ENCODE results near the gene TMPRSS3. TPM values are rescaled to one million over a fixed set of nuclear protein-coding genes. Genes with fewer than 3 reads are reported as not detected.

Gene TMPRSS3
- polyA plus RNA-seq, 1 experiment: not detected

- Histone ChIP-seq H3K27ac (ENCODE audit: low read depth, low read length) (no peak overlapping the region), H3K27me3 (ENCODE audit: control insufficient read depth, insufficient read depth, low read length) (peaks cover 10% of the 10 kb centered on the region), H3K4me3 (ENCODE audit: low read depth, low read length) (no peak overlapping the region), H3K9me3 (ENCODE audit: control insufficient read depth, insufficient read depth, low read length) (no peaks in the 10 kb centered on the region)
- CTCF ChIA-PET: no interaction called here
- no peak for DNase-seq (ENCODE audit: low read depth, low spot score)
- no peak for TF ChIP-seq CTCF (IDR thresholded peaks at IDR 0.05; ENCODE audit: low read depth, low read length)
- POLR2A ChIA-PET: no interaction called here
These were observed 63.1 kb downstream of the TMPRSS3 start for GRCh38 chr21:42332557-42333317.

GRCh38 chr21:42331660-42332059 is 64.2 kb downstream of the TMPRSS3 start:
- ChIA-PET CTCF (no interaction called here), POLR2A (no interaction called here)

GRCh38 chr21:42330380-42331371 is 65.2 kb downstream of the TMPRSS3 start:
- TF ChIP-seq CTCF (IDR thresholded peaks at IDR 0.05; ENCODE audit: low read depth, low read length): no peak
- Histone ChIP-seq H3K27me3 (ENCODE audit: control insufficient read depth, insufficient read depth, low read length) (peaks cover 4% of the 10 kb centered on the region), H3K4me3 (ENCODE audit: low read depth, low read length) (no peak overlapping the region), H3K27ac (ENCODE audit: low read depth, low read length) (no peak overlapping the region), H3K9me3 (ENCODE audit: control insufficient read depth, insufficient read depth, low read length) (no peaks in the 10 kb centered on the region)
- ChIA-PET POLR2A (no interaction called here), CTCF (interaction anchor here (0.5 kb wide), 1 partner anchor 21 kb away, joined by 3 read pairs; no protein-coding TSS in a partner anchor)
- no peak for DNase-seq (ENCODE audit: low read depth, low spot score)

More at GRCh38 chr21:42331660-42332059, 64.2 kb downstream of the TMPRSS3 start:
- Histone ChIP-seq H3K27me3 (ENCODE audit: control insufficient read depth, insufficient read depth, low read length) (peaks cover 10% of the 10 kb centered on the region), H3K9me3 (ENCODE audit: control insufficient read depth, insufficient read depth, low read length) (no peaks in the 10 kb centered on the region), H3K4me3 (ENCODE audit: low read depth, low read length) (no peak overlapping the region), H3K27ac (ENCODE audit: low read depth, low read length) (no peak overlapping the region)
- no peak for DNase-seq (ENCODE audit: low read depth, low spot score)
- TF ChIP-seq CTCF (IDR thresholded peaks at IDR 0.05; ENCODE audit: low read depth, low read length): no peak

GRCh38 chr21:42324896-42325295 is 71.0 kb downstream of the TMPRSS3 start:
- no peak for DNase-seq (ENCODE audit: low read depth, low spot score)
- ChIA-PET CTCF (interaction anchor here (0.6 kb wide), 1 partner anchor 180 kb away, joined by 3 read pairs; no protein-coding TSS in a partner anchor), POLR2A (no interaction called here)
- H3K9me3 ChIP-seq (ENCODE audit: control insufficient read depth, insufficient read depth, low read length): no peaks in the 10 kb centered on the region; the same call in 1 of the 2 replicates
- peaks cover 10% of the 10 kb centered on the region for H3K27me3 ChIP-seq (ENCODE audit: control insufficient read depth, insufficient read depth, low read length)
- no peak for TF ChIP-seq CTCF (IDR thresholded peaks at IDR 0.05; ENCODE audit: low read depth, low read length)
- no peak overlapping the region for H3K27ac ChIP-seq (ENCODE audit: low read depth, low read length)
- H3K4me3 ChIP-seq (ENCODE audit: low read depth, low read length): no peak overlapping the region

Small RNA genes within 50 kb of the gene (small RNA-seq; reads per million reads assigned to genes)
- not detected for gene RNU6-1149P (ENCODE audit: insufficient read length, low read depth)

Other genes starting within 250 kb of the TMPRSS3 start
- 0.67 and 0.71 TPM in 2 replicates for gene ABCG1, start 176.9 kb downstream of the TMPRSS3 start, polyA plus RNA-seq (2011; rRNA removed)
- gene TFF3, start 80.6 kb downstream of the TMPRSS3 start, polyA plus RNA-seq (2011; rRNA removed): not detected in 2 replicates
- not detected in 2 replicates for gene TFF2, start 45.1 kb downstream of the TMPRSS3 start, polyA plus RNA-seq (2011; rRNA removed)
- not detected in 2 replicates for gene TFF1, start 29.5 kb downstream of the TMPRSS3 start, polyA plus RNA-seq (2011; rRNA removed)
- gene UBASH3A, start 7.8 kb upstream of the TMPRSS3 start, polyA plus RNA-seq (2011; rRNA removed): not detected in 2 replicates
- not detected in 2 replicates for gene RSPH1, start 100.2 kb upstream of the TMPRSS3 start, polyA plus RNA-seq (2011; rRNA removed)
- gene SLC37A1, start 117.8 kb upstream of the TMPRSS3 start, polyA plus RNA-seq (2011; rRNA removed): 0.02 and 0.05 TPM in 2 replicates